Measurements from ENCODE around the gene FAM219A.

Gene FAM219A

GRCh38 chr9:34409154-34409553, 49.2 kb downstream of the FAM219A start:
- H2AFZ ChIP-seq (ENCODE audit: low read length): no peak overlapping the region
- no peaks in the 10 kb centered on the region for H3K79me2 ChIP-seq (ENCODE audit: insufficient read depth, low read length)
- H3F3A ChIP-seq (ENCODE audit: insufficient read depth, low read length): no peaks in the 10 kb centered on the region
- no peak overlapping the region for H3K9ac ChIP-seq (ENCODE audit: low read length)
- H3K9me2 ChIP-seq (ENCODE audit: low read depth, low read length): no peaks in the 10 kb centered on the region
- TF ChIP-seq EZH2 (IDR thresholded peaks at IDR 0.05; ENCODE audit: borderline replicate concordance, low read length) (no peak), CTCF (IDR thresholded peaks at IDR 0.05; ENCODE audit: low read length) (no peak)
- no peaks in the 10 kb centered on the region for H3K9me3 ChIP-seq (ENCODE audit: low read length)
- no peak overlapping the region for H3K4me2 ChIP-seq (ENCODE audit: low read length)
- H3K4me1 ChIP-seq (ENCODE audit: insufficient read depth, low read length, severe bottlenecking): no peaks in the 10 kb centered on the region
- no peaks in the 10 kb centered on the region for H4K20me1 ChIP-seq (ENCODE audit: insufficient read depth, low read length)
- H3K36me3 ChIP-seq (ENCODE audit: insufficient read depth, low read length): no peaks in the 10 kb centered on the region
- no peak overlapping the region for H3K27ac ChIP-seq (ENCODE audit: low read depth, low read length, poor library complexity, severe bottlenecking)
- H3K27me3 ChIP-seq (ENCODE audit: insufficient read depth, low read length): no peaks in the 10 kb centered on the region
- no peak overlapping the region for H3K4me3 ChIP-seq (ENCODE audit: low read depth, low read length, poor library complexity, severe bottlenecking)

DNA sequence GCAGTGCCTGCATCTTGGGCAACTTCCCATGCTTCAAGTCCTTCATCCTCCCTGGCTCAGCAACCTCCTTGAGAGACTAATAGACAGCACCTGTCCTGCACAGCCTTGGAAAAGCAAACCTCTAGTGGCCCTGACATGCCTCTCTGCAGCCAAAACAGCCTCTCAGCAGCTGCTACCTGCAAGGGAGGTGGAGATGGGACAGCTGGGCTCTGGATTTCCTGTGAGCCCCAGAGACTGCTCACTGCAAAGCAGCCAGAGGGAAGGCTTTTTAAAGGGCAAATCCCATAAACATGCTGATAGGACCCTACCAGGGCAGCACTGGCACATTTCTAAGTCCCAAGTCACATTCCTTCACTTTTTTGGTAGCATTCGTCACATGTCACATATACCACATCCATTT, 50.2 kb downstream of the FAM219A start:
- Histone ChIP-seq H3K4me1 (ENCODE audit: insufficient read depth, low read length, severe bottlenecking) (no peaks in the 10 kb centered on the region), H3K79me2 (ENCODE audit: insufficient read depth, low read length) (no peaks in the 10 kb centered on the region), H3K27ac (ENCODE audit: low read depth, low read length, poor library complexity, severe bottlenecking) (no peak overlapping the region), H3K4me3 (ENCODE audit: low read depth, low read length, poor library complexity, severe bottlenecking) (no peak overlapping the region), H3F3A (ENCODE audit: insufficient read depth, low read length) (no peaks in the 10 kb centered on the region), H4K20me1 (ENCODE audit: insufficient read depth, low read length) (no peaks in the 10 kb centered on the region), H2AFZ (ENCODE audit: low read length) (no peak overlapping the region), H3K4me2 (ENCODE audit: low read length) (no peak overlapping the region), H3K36me3 (ENCODE audit: insufficient read depth, low read length) (no peaks in the 10 kb centered on the region), H3K27me3 (ENCODE audit: insufficient read depth, low read length) (no peaks in the 10 kb centered on the region), H3K9me3 (ENCODE audit: low read length) (no peaks in the 10 kb centered on the region), H3K9me2 (ENCODE audit: low read depth, low read length) (no peaks in the 10 kb centered on the region), H3K9ac (ENCODE audit: low read length) (no peak overlapping the region)
- TF ChIP-seq EZH2 (IDR thresholded peaks at IDR 0.05; ENCODE audit: borderline replicate concordance, low read length) (no peak), CTCF (IDR thresholded peaks at IDR 0.05; ENCODE audit: low read length) (no peak)

DNA sequence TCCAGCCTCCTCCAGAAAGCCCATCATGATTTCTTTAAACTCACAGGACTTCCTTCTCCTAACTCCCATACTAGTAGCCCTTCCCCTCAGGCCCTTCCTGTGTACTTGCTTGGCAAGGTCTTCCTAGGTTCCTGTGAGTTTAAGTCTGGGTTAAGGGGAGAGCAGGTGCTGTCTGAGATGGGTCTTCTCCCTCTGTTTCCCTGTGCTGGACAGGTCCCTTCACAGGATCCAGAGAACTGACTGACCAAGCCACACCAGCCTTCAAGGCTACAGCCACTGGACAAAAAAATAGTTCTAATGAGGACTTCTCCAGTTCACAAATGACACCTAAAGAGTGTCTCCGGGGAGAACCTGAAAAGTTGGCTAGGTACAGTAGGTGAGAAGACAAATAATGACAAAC, 52.2 kb downstream of the FAM219A start:
- no peak overlapping the region for H3K4me2 ChIP-seq (ENCODE audit: low read length)
- H3K27me3 ChIP-seq (ENCODE audit: insufficient read depth, low read length): no peaks in the 10 kb centered on the region
- TF ChIP-seq EZH2 (IDR thresholded peaks at IDR 0.05; ENCODE audit: borderline replicate concordance, low read length): no peak
- no peak for TF ChIP-seq CTCF (IDR thresholded peaks at IDR 0.05; ENCODE audit: low read length)
- no peaks in the 10 kb centered on the region for H3K9me2 ChIP-seq (ENCODE audit: low read depth, low read length)
- no peaks in the 10 kb centered on the region for H4K20me1 ChIP-seq (ENCODE audit: insufficient read depth, low read length)
- no peaks in the 10 kb centered on the region for H3K9me3 ChIP-seq (ENCODE audit: low read length)
- no peak overlapping the region for H3K27ac ChIP-seq (ENCODE audit: low read depth, low read length, poor library complexity, severe bottlenecking)
- H3K79me2 ChIP-seq (ENCODE audit: insufficient read depth, low read length): no peaks in the 10 kb centered on the region
- no peaks in the 10 kb centered on the region for H3F3A ChIP-seq (ENCODE audit: insufficient read depth, low read length)
- H3K36me3 ChIP-seq (ENCODE audit: insufficient read depth, low read length): no peaks in the 10 kb centered on the region
- H3K9ac ChIP-seq (ENCODE audit: low read length): no peak overlapping the region
- H3K4me3 ChIP-seq (ENCODE audit: low read depth, low read length, poor library complexity, severe bottlenecking): no peak overlapping the region
- H2AFZ ChIP-seq (ENCODE audit: low read length): no peak overlapping the region
- H3K4me1 ChIP-seq (ENCODE audit: insufficient read depth, low read length, severe bottlenecking): no peaks in the 10 kb centered on the region

Data from OCI-LY1 (cell line).